Left ventricle myocardium inferior (tissue), 1 donor: ENCODE results near the gene PLA2G7. TPM values are rescaled to one million over a fixed set of nuclear protein-coding genes. Genes with fewer than 3 reads are reported as not detected.

Experiments used
- DNase-seq: peaks from one replicate; pipeline ENCODE4 v3.0.0-alpha.2; 2020
- H3K27ac ChIP-seq: fragments of 200-600 bp; replicated peaks from 2 replicates; pipeline ENCODE4 v1.8.0; 2021
- H3K27me3 ChIP-seq: fragments of 200-600 bp; 2 replicates; pipeline ENCODE4 v1.8.0; 2021; ENCODE audit warnings: low read depth
- H3K36me3 ChIP-seq: fragments of 200-600 bp; 2 replicates; pipeline ENCODE4 v1.8.0; 2021
- H3K4me1 ChIP-seq: fragments of 200-600 bp; 2 replicates; pipeline ENCODE4 v1.8.0; 2021
- H3K4me3 ChIP-seq: fragments of 200-600 bp; 2 replicates; pipeline ENCODE4 v1.8.0; 2021; ENCODE audit warnings: mild to moderate bottlenecking, moderate library complexity
- H3K9me3 ChIP-seq: fragments of 200-600 bp; replicated peaks from 2 replicates; pipeline ENCODE4 v1.8.0; 2021
- intact Hi-C: fragments of 100-400 bp; cut with micrococcal nuclease; formaldehyde crosslinking; loops from one replicate; pipeline ENCODE4 v1.11.0; 2022
- total RNA-seq: library from RNA; stranded (reverse); fragmentation: NEBNext Ultra II Directional; extraction: Animal tissue kit (Norgen Biotek cat#: 25700); gene quantifications from one replicate; pipeline ENCODE4 v1.2.1, GENCODE V29; 2021
- TF ChIP-seq, protein P1 (sequence below): fragments of 200-600 bp; IDR thresholded peaks from 2 replicates; pipeline ENCODE4 v1.8.0; 2021; ENCODE audit warnings: antibody characterized with exemption, mild to moderate bottlenecking, borderline replicate concordance
- donor health status: DM: no; HTN: yes; CAD: no; lungs with severe emphysema.

PLA2G7 gene
- total RNA-seq, 1 donor from 2014 or later: 0.16 TPM

DNA sequence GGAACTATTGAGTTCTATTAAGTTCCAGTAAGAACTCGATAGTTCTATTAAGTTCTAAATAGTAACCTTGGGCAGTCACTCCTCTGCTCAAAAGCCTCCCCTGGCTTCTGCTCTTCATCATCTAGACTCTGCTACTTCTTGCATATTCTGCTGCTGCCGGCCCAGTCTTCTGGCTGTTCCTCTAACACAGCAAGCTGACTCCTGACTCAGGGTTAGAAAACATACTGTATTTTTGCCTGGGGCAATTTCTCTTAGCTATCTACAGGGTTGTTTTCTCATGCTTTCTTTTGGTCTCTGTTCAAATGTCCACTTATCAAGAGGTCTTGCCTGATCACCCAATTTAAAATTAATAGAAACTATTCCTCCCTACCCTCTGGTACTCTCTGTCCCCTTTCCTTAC lies 67.8 kb downstream of the PLA2G7 start:
- Histone ChIP-seq H3K36me3 (peaks cover 50% of the 10 kb centered on the region), H3K27ac (no peak overlapping the region), H3K9me3 (no peaks in the 10 kb centered on the region), H3K4me1 (no peaks in the 10 kb centered on the region), H3K27me3 (no peaks in the 10 kb centered on the region), H3K4me3 (no peak overlapping the region)
- TF ChIP-seq, protein P1, sequence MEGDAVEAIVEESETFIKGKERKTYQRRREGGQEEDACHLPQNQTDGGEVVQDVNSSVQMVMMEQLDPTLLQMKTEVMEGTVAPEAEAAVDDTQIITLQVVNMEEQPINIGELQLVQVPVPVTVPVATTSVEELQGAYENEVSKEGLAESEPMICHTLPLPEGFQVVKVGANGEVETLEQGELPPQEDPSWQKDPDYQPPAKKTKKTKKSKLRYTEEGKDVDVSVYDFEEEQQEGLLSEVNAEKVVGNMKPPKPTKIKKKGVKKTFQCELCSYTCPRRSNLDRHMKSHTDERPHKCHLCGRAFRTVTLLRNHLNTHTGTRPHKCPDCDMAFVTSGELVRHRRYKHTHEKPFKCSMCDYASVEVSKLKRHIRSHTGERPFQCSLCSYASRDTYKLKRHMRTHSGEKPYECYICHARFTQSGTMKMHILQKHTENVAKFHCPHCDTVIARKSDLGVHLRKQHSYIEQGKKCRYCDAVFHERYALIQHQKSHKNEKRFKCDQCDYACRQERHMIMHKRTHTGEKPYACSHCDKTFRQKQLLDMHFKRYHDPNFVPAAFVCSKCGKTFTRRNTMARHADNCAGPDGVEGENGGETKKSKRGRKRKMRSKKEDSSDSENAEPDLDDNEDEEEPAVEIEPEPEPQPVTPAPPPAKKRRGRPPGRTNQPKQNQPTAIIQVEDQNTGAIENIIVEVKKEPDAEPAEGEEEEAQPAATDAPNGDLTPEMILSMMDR: no peak
- no peak for DNase-seq
- intact Hi-C loops: no loop called here

DNA sequence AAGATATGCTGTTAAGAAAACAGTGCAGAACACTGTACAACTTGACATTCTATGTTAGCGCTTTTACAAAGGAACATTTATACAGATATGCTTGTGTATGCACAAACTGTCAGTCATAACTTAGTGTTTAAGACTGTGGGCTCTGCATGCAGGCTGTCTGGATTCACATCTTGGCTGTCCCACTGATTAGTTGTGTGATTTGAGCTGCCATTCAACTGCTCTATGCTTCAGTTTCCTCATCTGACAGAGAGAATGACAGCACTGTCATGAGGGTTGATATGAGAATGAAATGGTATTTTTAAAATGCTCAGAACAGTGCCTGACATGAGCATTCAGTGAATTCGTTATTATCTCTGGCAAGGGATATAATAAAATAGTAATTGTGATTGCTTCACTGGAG lies 73.7 kb downstream of the PLA2G7 start:
- DNase-seq: no peak
- Histone ChIP-seq H3K9me3 (no peaks in the 10 kb centered on the region), H3K27ac (no peak overlapping the region), H3K36me3 (peaks cover 28% of the 10 kb centered on the region), H3K4me3 (no peak overlapping the region), H3K27me3 (no peaks in the 10 kb centered on the region), H3K4me1 (peaks cover 3% of the 10 kb centered on the region)
- intact Hi-C loops: no loop called here
- TF ChIP-seq, protein P1: no peak

DNA sequence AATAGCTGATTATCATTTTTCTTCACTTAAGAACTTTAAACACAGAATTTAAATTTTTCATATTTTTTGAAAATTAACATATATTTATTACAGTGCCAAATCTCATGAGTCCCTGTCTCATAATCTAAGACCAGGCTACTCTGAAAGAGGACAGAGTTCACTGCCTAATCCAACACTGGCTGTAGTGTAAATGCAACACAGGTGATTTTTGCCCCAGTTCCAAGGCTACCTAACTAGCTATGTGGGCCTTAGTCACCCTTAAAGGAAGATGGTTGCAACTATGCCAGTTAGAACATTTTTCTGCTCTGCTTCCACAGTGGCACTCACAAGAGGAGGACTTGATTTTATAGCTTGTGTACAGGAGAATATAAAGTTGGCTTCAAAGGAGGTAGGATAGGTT lies 77.5 kb downstream of the PLA2G7 start:
- Histone ChIP-seq H3K27me3 (no peaks in the 10 kb centered on the region), H3K27ac (no peak overlapping the region), H3K36me3 (peaks cover 26% of the 10 kb centered on the region), H3K9me3 (no peaks in the 10 kb centered on the region), H3K4me3 (no peak overlapping the region), H3K4me1 (peaks cover 21% of the 10 kb centered on the region)
- no peak for DNase-seq
- intact Hi-C loops: no loop called here
- TF ChIP-seq, protein P1: no peak

DNA sequence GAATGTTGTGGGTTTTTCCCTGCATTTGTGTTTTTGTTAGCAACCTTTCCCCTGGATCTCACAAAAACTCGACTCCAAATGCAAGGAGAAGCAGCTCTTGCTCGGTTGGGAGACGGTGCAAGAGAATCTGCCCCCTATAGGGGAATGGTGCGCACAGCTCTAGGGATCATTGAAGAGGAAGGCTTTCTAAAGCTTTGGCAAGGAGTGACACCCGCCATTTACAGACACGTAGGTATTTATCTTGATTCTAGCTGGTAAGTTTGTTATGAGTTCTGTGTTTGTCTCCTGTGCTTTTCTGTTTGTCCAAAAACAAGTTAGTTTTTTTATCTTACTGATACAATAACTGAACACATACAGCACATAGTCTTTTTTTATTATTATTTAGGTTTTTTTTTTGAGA lies 79.4 kb downstream of the PLA2G7 start:
- Histone ChIP-seq H3K36me3 (peaks cover 21% of the 10 kb centered on the region), H3K27me3 (no peaks in the 10 kb centered on the region), H3K27ac (no peak overlapping the region), H3K4me3 (no peak overlapping the region), H3K4me1 (peaks cover 26% of the 10 kb centered on the region), H3K9me3 (no peaks in the 10 kb centered on the region)
- no peak for DNase-seq
- intact Hi-C loops: no loop called here
- TF ChIP-seq, protein P1: no peak

Other genes with a start within 250 kb of the PLA2G7 start
- 312 TPM for gene RCAN2, start 243.9 kb downstream of the PLA2G7 start, total RNA-seq
- 5.4 TPM for gene CYP39A1, start 82.6 kb downstream of the PLA2G7 start, total RNA-seq
- gene SLC25A27, start 82.4 kb downstream of the PLA2G7 start, total RNA-seq: 18.6 TPM
- gene TDRD6, start 47.5 kb downstream of the PLA2G7 start, total RNA-seq: 0.36 TPM
- not detected for gene ANKRD66, start 11.6 kb upstream of the PLA2G7 start, total RNA-seq
- gene MEP1A, start 58.0 kb upstream of the PLA2G7 start, total RNA-seq: not detected
- gene ADGRF5, start 186.6 kb upstream of the PLA2G7 start, total RNA-seq: 42.1 TPM